GM21423 (cell line): ENCODE results near the gene ENTPD7.

Experiments
- ATAC-seq: cut with Tn5 transposase; IDR thresholded peaks from one replicate; pipeline ENCODE4 v1.9.1; 2021; ENCODE audit warnings: mild to moderate bottlenecking, moderate library complexity; ENCODE audit not compliant: unreplicated experiment

ENTPD7 gene

GRCh38 chr10:99647601-99648151 lies 11.6 kb upstream of the ENTPD7 start:
- ATAC-seq = no peak

- ATAC-seq = no peak
Observed at GRCh38 chr10:99648717-99649116, 10.6 kb upstream of the ENTPD7 start.

- ATAC-seq = no peak
Observed at GRCh38 chr10:99652800-99653390, 6.4 kb upstream of the ENTPD7 start.

GRCh38 chr10:99654390-99655175 lies 4.7 kb upstream of the ENTPD7 start:
- ATAC-seq = no peak

GRCh38 chr10:99656199-99657064 lies 2.9 kb upstream of the ENTPD7 start:
- ATAC-seq = no peak

GRCh38 chr10:99658622-99659030 lies 683 bp upstream of the ENTPD7 start:
- no peak for ATAC-seq

- no peak for ATAC-seq
Observed at GRCh38 chr10:99659868-99660366, 608 bp downstream of the ENTPD7 start.

GRCh38 chr10:99660662-99661376 lies 1.5 kb downstream of the ENTPD7 start:
- ATAC-seq = no peak

GRCh38 chr10:99661377-99661763 lies 2.1 kb downstream of the ENTPD7 start:
- ATAC-seq = no peak

- ATAC-seq = no peak
Observed at GRCh38 chr10:99665304-99665703, 6.0 kb downstream of the ENTPD7 start.

GRCh38 chr10:99667108-99667751 lies 7.9 kb downstream of the ENTPD7 start:
- no peak for ATAC-seq

- ATAC-seq = no peak
Observed at GRCh38 chr10:99671386-99671785, 12.1 kb downstream of the ENTPD7 start.

- no peak for ATAC-seq
Observed at GRCh38 chr10:99672884-99673283, 13.6 kb downstream of the ENTPD7 start.

GRCh38 chr10:99673492-99673891 lies 14.2 kb downstream of the ENTPD7 start:
- no peak for ATAC-seq

- ATAC-seq = no peak
Observed at GRCh38 chr10:99674762-99675161, 15.5 kb downstream of the ENTPD7 start.

GRCh38 chr10:99676426-99676825 lies 17.1 kb downstream of the ENTPD7 start:
- ATAC-seq = no peak

GRCh38 chr10:99676895-99677294 lies 17.6 kb downstream of the ENTPD7 start:
- no peak for ATAC-seq

- no peak for ATAC-seq
Observed at GRCh38 chr10:99678921-99679320, 19.6 kb downstream of the ENTPD7 start.

- ATAC-seq = no peak
Observed at GRCh38 chr10:99681553-99681952, 22.2 kb downstream of the ENTPD7 start.

GRCh38 chr10:99682032-99682431 lies 22.7 kb downstream of the ENTPD7 start:
- ATAC-seq = no peak
